ENCODE data around the gene C6orf89. TPM values are rescaled to one million over a fixed set of nuclear protein-coding genes. Genes with fewer than 3 reads are reported as not detected.

The C6orf89 gene
- total and polyA plus RNA-seq, 2 donors (not counting 1 experiment from before 2014, with no cell fraction given): 47.1 to 66.7 TPM

DNA sequence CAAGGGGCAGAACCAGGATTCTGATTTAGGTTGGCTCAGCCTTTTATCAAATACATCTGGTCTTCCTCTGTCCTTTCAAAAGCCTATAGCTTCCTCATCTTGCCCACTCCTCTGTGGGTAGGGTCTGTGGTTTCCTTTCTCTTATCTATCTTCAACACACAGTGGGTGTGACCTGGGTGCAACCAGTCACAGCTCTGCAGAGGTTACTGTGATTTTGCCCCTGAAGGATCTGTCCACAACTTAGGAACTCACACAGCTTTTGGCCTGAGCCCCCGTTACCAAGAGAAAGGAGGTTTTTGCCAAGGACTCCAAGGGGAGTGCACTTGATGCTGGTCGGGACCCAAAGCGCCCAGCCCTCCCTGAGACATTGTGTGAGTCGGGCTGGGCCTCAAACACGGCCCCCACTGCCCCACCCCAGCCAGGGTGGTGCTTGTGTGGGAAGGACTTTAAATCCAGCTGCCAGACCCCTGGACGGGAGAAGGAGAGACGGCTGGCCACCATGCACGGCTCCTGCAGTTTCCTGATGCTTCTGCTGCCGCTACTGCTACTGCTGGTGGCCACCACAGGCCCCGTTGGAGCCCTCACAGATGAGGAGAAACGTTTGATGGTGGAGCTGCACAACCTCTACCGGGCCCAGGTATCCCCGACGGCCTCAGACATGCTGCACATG lies 68.6 kb downstream of the C6orf89 start, which contains the start of gene PI16:
PI16 (plus strand) TSS at position 477 of the 670 bp plus-strand sequence; CDS start at position 500, 23 bp downstream.
- H3K36me3 ChIP-seq (ENCODE audit: control insufficient read depth, insufficient read depth, low read length): no peaks in the 10 kb centered on the region
- no peak within 1 kb of the TSS for H3K27ac ChIP-seq (ENCODE audit: insufficient read depth, low read length)
- no peak within 1 kb of the TSS for H2AFZ ChIP-seq (ENCODE audit: low read length)
- H3K79me2 ChIP-seq (ENCODE audit: control insufficient read depth, insufficient read depth, low read length): no peaks in the 10 kb centered on the region
- H3K9ac ChIP-seq (ENCODE audit: insufficient read depth, low read length): no peak within 1 kb of the TSS
- TF ChIP-seq, protein P1, sequence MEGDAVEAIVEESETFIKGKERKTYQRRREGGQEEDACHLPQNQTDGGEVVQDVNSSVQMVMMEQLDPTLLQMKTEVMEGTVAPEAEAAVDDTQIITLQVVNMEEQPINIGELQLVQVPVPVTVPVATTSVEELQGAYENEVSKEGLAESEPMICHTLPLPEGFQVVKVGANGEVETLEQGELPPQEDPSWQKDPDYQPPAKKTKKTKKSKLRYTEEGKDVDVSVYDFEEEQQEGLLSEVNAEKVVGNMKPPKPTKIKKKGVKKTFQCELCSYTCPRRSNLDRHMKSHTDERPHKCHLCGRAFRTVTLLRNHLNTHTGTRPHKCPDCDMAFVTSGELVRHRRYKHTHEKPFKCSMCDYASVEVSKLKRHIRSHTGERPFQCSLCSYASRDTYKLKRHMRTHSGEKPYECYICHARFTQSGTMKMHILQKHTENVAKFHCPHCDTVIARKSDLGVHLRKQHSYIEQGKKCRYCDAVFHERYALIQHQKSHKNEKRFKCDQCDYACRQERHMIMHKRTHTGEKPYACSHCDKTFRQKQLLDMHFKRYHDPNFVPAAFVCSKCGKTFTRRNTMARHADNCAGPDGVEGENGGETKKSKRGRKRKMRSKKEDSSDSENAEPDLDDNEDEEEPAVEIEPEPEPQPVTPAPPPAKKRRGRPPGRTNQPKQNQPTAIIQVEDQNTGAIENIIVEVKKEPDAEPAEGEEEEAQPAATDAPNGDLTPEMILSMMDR (conservative IDR thresholded peaks at IDR 0.05 in 1 of 2, IDR thresholded peaks at IDR 0.05 in 1 of 2; ENCODE audit: low read depth in 1 of 2, low read length in 2 of 2): no peak
- TF ChIP-seq EZH2 (IDR thresholded peaks at IDR 0.05; ENCODE audit: low read length, missing control alignments): no peak
- no peak for DNase-seq (ENCODE audit: low read depth in 2 of 2)
- H4K20me1 ChIP-seq (ENCODE audit: control insufficient read depth, extremely low read depth, insufficient read depth, low read length): no peaks in the 10 kb centered on the region
- no peaks in the 10 kb centered on the region for H3K4me1 ChIP-seq (ENCODE audit: control insufficient read depth, extremely low read depth, insufficient read depth, low read length)
- H3K9me3 ChIP-seq (ENCODE audit: control insufficient read depth, insufficient read depth, low read depth, low read length): no peaks in the 10 kb centered on the region
- H3K4me2 ChIP-seq (ENCODE audit: extremely low read depth, insufficient read depth, low read length): no peak within 1 kb of the TSS
- peaks cover 2% of the 10 kb centered on the region for H3K27me3 ChIP-seq (ENCODE audit: control insufficient read depth, insufficient read depth, low read length)
- no peak within 1 kb of the TSS for H3K4me3 ChIP-seq (replicated peaks in 1 of 4; ENCODE audit: control extremely low read depth in 1 of 4, insufficient read depth in 1 of 4, low read depth in 3 of 4, low read length in 4 of 4)

DNA sequence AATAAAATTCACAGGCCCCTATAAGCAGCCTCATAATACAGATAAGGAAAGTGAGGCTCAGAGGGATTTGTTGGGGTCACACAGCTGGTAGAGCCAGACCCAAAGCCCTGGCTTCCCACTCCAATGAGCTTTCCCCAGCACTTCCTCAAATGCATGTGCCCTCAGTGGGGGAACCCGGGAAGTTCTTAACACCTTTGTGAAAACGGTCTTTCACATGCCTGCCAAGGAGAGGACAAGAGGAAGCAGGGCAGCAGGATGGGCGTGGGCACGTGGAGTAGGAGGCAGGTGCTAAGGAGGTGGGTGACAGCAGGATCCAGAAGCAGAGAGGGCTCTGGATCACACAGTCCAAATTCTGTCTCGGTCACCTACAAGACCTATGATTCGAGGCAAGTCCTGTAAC lies 69.4 kb downstream of the C6orf89 start:
- Histone ChIP-seq H3K36me3 (ENCODE audit: control insufficient read depth, insufficient read depth, low read length) (no peaks in the 10 kb centered on the region), H4K20me1 (ENCODE audit: control insufficient read depth, extremely low read depth, insufficient read depth, low read length) (no peaks in the 10 kb centered on the region), H3K27me3 (ENCODE audit: control insufficient read depth, insufficient read depth, low read length) (peaks cover 2% of the 10 kb centered on the region), H3K9me3 (ENCODE audit: control insufficient read depth, insufficient read depth, low read depth, low read length) (no peaks in the 10 kb centered on the region), H3K27ac (ENCODE audit: insufficient read depth, low read length) (no peak overlapping the region), H3K4me3 (replicated peaks in 1 of 4; ENCODE audit: control extremely low read depth in 1 of 4, insufficient read depth in 1 of 4, low read depth in 3 of 4, low read length in 4 of 4) (no peak overlapping the region), H3K4me2 (ENCODE audit: extremely low read depth, insufficient read depth, low read length) (no peak overlapping the region), H2AFZ (ENCODE audit: low read length) (no peak overlapping the region), H3K79me2 (ENCODE audit: control insufficient read depth, insufficient read depth, low read length) (no peaks in the 10 kb centered on the region), H3K4me1 (ENCODE audit: control insufficient read depth, extremely low read depth, insufficient read depth, low read length) (no peaks in the 10 kb centered on the region), H3K9ac (ENCODE audit: insufficient read depth, low read length) (no peak overlapping the region)
- TF ChIP-seq, protein P1 (conservative IDR thresholded peaks at IDR 0.05 in 1 of 2, IDR thresholded peaks at IDR 0.05 in 1 of 2; ENCODE audit: low read depth in 1 of 2, low read length in 2 of 2): no peak
- TF ChIP-seq EZH2 (IDR thresholded peaks at IDR 0.05; ENCODE audit: low read length, missing control alignments): no peak
- DNase-seq (ENCODE audit: low read depth in 2 of 2): no peak

DNA sequence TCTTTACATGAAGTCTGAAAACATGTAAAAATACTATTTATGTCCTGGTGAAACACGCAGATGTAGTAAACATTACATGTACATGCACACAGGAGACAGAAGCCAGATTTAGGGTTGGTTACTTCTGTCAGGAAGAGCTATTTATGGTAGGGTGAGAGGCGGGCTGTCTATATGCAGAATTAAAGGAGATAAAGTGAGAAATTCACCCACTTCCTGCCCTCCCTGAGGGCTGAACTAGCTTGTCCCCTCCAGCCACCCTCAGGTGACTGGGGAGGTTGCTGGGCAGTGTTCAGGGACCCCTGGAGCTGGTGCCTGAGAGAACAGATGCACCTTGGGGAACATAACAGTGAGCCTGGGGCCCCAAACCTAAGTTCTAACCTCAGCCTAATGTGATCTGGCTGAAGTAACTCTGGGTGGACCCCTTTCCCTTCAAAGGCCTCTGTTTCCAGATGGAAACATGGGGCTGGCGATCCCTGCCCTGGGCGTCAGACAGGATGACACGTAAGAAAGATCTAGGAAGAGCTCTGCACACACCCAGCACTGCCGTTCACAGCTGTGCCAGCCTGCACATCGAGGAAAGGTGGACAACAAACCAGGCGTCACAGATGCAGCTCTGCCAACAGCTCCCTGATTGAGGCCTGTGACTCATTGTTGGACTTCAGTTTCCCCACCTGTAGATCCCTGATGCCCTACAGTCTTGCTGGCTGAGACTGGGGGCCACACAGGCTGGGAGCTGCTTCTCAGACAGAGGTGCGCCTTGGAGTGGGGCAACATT lies 70.1 kb downstream of the C6orf89 start:
- H3K9me3 ChIP-seq (ENCODE audit: control insufficient read depth, insufficient read depth, low read depth, low read length): no peaks in the 10 kb centered on the region
- H4K20me1 ChIP-seq (ENCODE audit: control insufficient read depth, extremely low read depth, insufficient read depth, low read length): no peaks in the 10 kb centered on the region
- no peak overlapping the region for H3K9ac ChIP-seq (ENCODE audit: insufficient read depth, low read length)
- H3K4me2 ChIP-seq (ENCODE audit: extremely low read depth, insufficient read depth, low read length): no peak overlapping the region
- no peak overlapping the region for H3K4me3 ChIP-seq (replicated peaks in 1 of 4; ENCODE audit: control extremely low read depth in 1 of 4, insufficient read depth in 1 of 4, low read depth in 3 of 4, low read length in 4 of 4)
- no peak overlapping the region for H2AFZ ChIP-seq (ENCODE audit: low read length)
- no peak for DNase-seq (ENCODE audit: low read depth in 2 of 2)
- H3K27ac ChIP-seq (ENCODE audit: insufficient read depth, low read length): no peak overlapping the region
- H3K79me2 ChIP-seq (ENCODE audit: control insufficient read depth, insufficient read depth, low read length): no peaks in the 10 kb centered on the region
- H3K36me3 ChIP-seq (ENCODE audit: control insufficient read depth, insufficient read depth, low read length): no peaks in the 10 kb centered on the region
- TF ChIP-seq, protein P1 (conservative IDR thresholded peaks at IDR 0.05 in 1 of 2, IDR thresholded peaks at IDR 0.05 in 1 of 2; ENCODE audit: low read depth in 1 of 2, low read length in 2 of 2): no peak
- H3K4me1 ChIP-seq (ENCODE audit: control insufficient read depth, extremely low read depth, insufficient read depth, low read length): no peaks in the 10 kb centered on the region
- peaks cover 2% of the 10 kb centered on the region for H3K27me3 ChIP-seq (ENCODE audit: control insufficient read depth, insufficient read depth, low read length)

Data from fibroblast of lung (primary cell).